Natural killer cell (primary cell): Measurements from ENCODE around the gene PEPD. TPM values are rescaled to one million over a fixed set of nuclear protein-coding genes. Genes with fewer than 3 reads are reported as not detected.

Experiments
- ATAC-seq, 3 donors: fragments of 150-1000 bp in 2 of 3; fragments of 200-7000 bp in 1 of 3; cut with Tn5 transposase; 1 replicate in 1 of 3; 2 replicates in 2 of 3; pipeline ENCODE4 v1.10.0; 2021; ENCODE audit warnings: mild to moderate bottlenecking in 2 of 3, moderate library complexity in 2 of 3
- DNase-seq, 2 donors: peaks; one replicate each; pipeline versions ENCODE4 v3.0.0 to v3.0.0-alpha.2; 2013 to 2021; ENCODE audit warnings: mixed read lengths in 1 of 2
- H3K27ac ChIP-seq: one replicate; pipeline ENCODE4 v1.5.1; 2013; ENCODE audit warnings: mild to moderate bottlenecking, low read length
- H3K27me3 ChIP-seq: one replicate; pipeline ENCODE4 v1.6.1; 2013; ENCODE audit warnings: low read length; ENCODE audit not compliant: control insufficient read depth, insufficient read depth
- H3K36me3 ChIP-seq: one replicate; pipeline ENCODE4 v1.6.1; 2013; ENCODE audit warnings: low read length; ENCODE audit not compliant: control insufficient read depth, insufficient read depth
- H3K4me1 ChIP-seq: one replicate; pipeline ENCODE4 v1.6.1; 2013; ENCODE audit warnings: low read length; ENCODE audit not compliant: control insufficient read depth, insufficient read depth
- H3K4me3 ChIP-seq: one replicate; pipeline ENCODE4 v1.5.1; 2013; ENCODE audit warnings: low read length
- H3K9me3 ChIP-seq: one replicate; pipeline ENCODE4 v1.6.1; 2013; ENCODE audit warnings: low read length; ENCODE audit not compliant: control insufficient read depth, insufficient read depth
- H3K27ac Mint-ChIP-seq, 2 donors: one replicate each; pipeline ENCODE4 v1.8.0; 2022; ENCODE audit warnings: mild to moderate bottlenecking in 2 of 2, mixed read lengths in 2 of 2, moderate library complexity in 1 of 2
- H3K27me3 Mint-ChIP-seq, 2 donors: one replicate each; pipeline ENCODE4 v1.8.0; 2022; ENCODE audit warnings: low read depth in 2 of 2, mixed read lengths in 2 of 2
- H3K36me3 Mint-ChIP-seq: one replicate; pipeline ENCODE4 v1.8.0; 2022; ENCODE audit warnings: mixed read lengths
- H3K4me1 Mint-ChIP-seq, 2 donors: one replicate each; pipeline ENCODE4 v1.8.0; 2022; ENCODE audit warnings: mixed read lengths in 2 of 2
- H3K4me3 Mint-ChIP-seq: one replicate; pipeline ENCODE4 v1.8.0; 2022; ENCODE audit warnings: mild to moderate bottlenecking, moderate library complexity, mixed read lengths
- H3K9me3 Mint-ChIP-seq, 2 donors: one replicate each; pipeline ENCODE4 v1.8.0; 2022; ENCODE audit warnings: mixed read lengths in 2 of 2
- CTCF ChIP-seq: fragments of 200-600 bp; IDR thresholded peaks from one replicate; pipeline ENCODE4 v1.8.0; 2022; ENCODE audit warnings: antibody characterized with exemption
- WGBS: methylation state at CpG from one replicate; pipeline ENCODE4 v1.1.7; 2013; ENCODE audit warnings: missing lambda C conversion rate; ENCODE audit not compliant: insufficient coverage; 5-methylcytosine and 5-hydroxymethylcytosine counted together
- intact Hi-C: fragments of 100-400 bp; cut with micrococcal nuclease; formaldehyde crosslinking; loops from one replicate; pipeline ENCODE4 v1.14.2; 2022
- total RNA-seq, 4 donors: library from RNA; stranded (reverse); fragments of 120-200 nt in 1 of 4; gene quantifications; one replicate each; pipeline versions ENCODE4 v1.2.3 to v1.2.4, GENCODE V29; 2013 to 2022

The PEPD gene
- total RNA-seq, 3 donors from 2014 or later (not counting 1 experiment from before 2014, with no cell fraction given) = 33.9 to 42.2 (median 40.9) TPM

GRCh38 chr19:33391631-33392249, 129.9 kb downstream of the PEPD start:
- Mint-ChIP-seq H3K4me3 (no peak overlapping the region), H3K4me1 (peaks cover 0 to 20% of the 10 kb centered on the region in 2 donors), H3K36me3 (no peaks in the 10 kb centered on the region), H3K27me3 (no peaks in the 10 kb centered on the region), H3K9me3 (no peaks in the 10 kb centered on the region), H3K27ac (no peak overlapping the region)
- H3K36me3 ChIP-seq = peaks cover 6% of the 10 kb centered on the region
- 95% methylated on average over 12 of the region's 12 CpGs for WGBS
- no peak overlapping the region for H3K27ac ChIP-seq
- no peaks in the 10 kb centered on the region for H3K9me3 ChIP-seq
- no peaks in the 10 kb centered on the region for H3K27me3 ChIP-seq
- H3K4me1 ChIP-seq = peaks cover 15% of the 10 kb centered on the region
- no peak overlapping the region for H3K4me3 ChIP-seq
- intact Hi-C loops = no loop called here
- DNase-seq (no peak), ATAC-seq (no peak)
- TF ChIP-seq CTCF = no peak

- H3K27me3 Mint-ChIP-seq = no peaks in the 10 kb centered on the region
- intact Hi-C loops = no loop called here
- H3K36me3 Mint-ChIP-seq = no peaks in the 10 kb centered on the region
- Histone ChIP-seq H3K9me3 (no peaks in the 10 kb centered on the region), H3K27ac (no peak overlapping the region), H3K27me3 (no peaks in the 10 kb centered on the region), H3K36me3 (peaks cover 10% of the 10 kb centered on the region), H3K4me3 (no peak overlapping the region), H3K4me1 (peaks cover 15% of the 10 kb centered on the region)
- H3K27ac Mint-ChIP-seq = no peak overlapping the region
- no peak for TF ChIP-seq CTCF
- no peak overlapping the region for H3K4me3 Mint-ChIP-seq
- H3K9me3 Mint-ChIP-seq = no peaks in the 10 kb centered on the region
- no peak for ATAC-seq
- WGBS = 93% methylated on average over 24 of the region's 24 CpGs
- DNase-seq = no peak
- peaks cover 0 to 20% of the 10 kb centered on the region in 2 donors for H3K4me1 Mint-ChIP-seq
Observed at GRCh38 chr19:33390908-33391630, 130.5 kb downstream of the PEPD start.

- no peak overlapping the region for H3K27ac Mint-ChIP-seq
- ATAC-seq (no peak), DNase-seq (no peak)
- H3K36me3 Mint-ChIP-seq = no peaks in the 10 kb centered on the region
- 90% methylated on average over 19 of the region's 19 CpGs for WGBS
- peaks cover 12% of the 10 kb centered on the region for H3K36me3 ChIP-seq
- no peaks in the 10 kb centered on the region for H3K27me3 ChIP-seq
- no peak for TF ChIP-seq CTCF
- H3K4me3 ChIP-seq = no peak overlapping the region
- H3K4me3 Mint-ChIP-seq = no peak overlapping the region
- peaks cover 4 to 20% of the 10 kb centered on the region in 2 donors for H3K4me1 Mint-ChIP-seq
- no peaks in the 10 kb centered on the region for H3K9me3 ChIP-seq
- H3K4me1 ChIP-seq = peaks cover 15% of the 10 kb centered on the region
- no peak overlapping the region for H3K27ac ChIP-seq
- no peaks in the 10 kb centered on the region for H3K27me3 Mint-ChIP-seq
- intact Hi-C loops = no loop called here
- no peaks in the 10 kb centered on the region for H3K9me3 Mint-ChIP-seq
Observed at GRCh38 chr19:33390101-33390907, 131.3 kb downstream of the PEPD start.
